ENCODE measurements around the gene SPATA3.

- TF ChIP-seq CTCF (conservative IDR thresholded peaks at IDR 0.05; ENCODE audit: low read depth, low read length), result no peak
- TF ChIP-seq EZH2 (IDR thresholded peaks at IDR 0.05; ENCODE audit: low read length, unreplicated experiment), result no peak
- TF ChIP-seq EZH2phosphoT487 (IDR thresholded peaks at IDR 0.05; ENCODE audit: borderline replicate concordance, low read length), result no peak
These were observed 41.3 kb downstream of the SPATA3 start, which contains the start of gene C2orf72 for GRCh38 chr2:231037202-231037730.

Data from PC-3 (cell line).